Fibroblast of lung (primary cell): ENCODE results near the gene POLN. TPM values are rescaled to one million over a fixed set of nuclear protein-coding genes. Genes with fewer than 3 reads are reported as not detected.

ENCODE experiments used
- DNase-seq, 2 donors: peaks; one replicate each; pipeline versions ENCODE4 v3.0.0 to v3.0.0-alpha.2; 2010; ENCODE audit warnings: low read depth in 2 of 2
- H2AFZ ChIP-seq: 2 replicates; pipeline ENCODE4 v1.5.1; 2012; ENCODE audit warnings: low read length, control low read depth, inconsistent platforms
- H3K27ac ChIP-seq: 2 replicates; pipeline ENCODE4 v1.5.1; 2011; ENCODE audit warnings: low read length, control low read depth; ENCODE audit not compliant: insufficient read depth
- H3K27me3 ChIP-seq: 2 replicates; pipeline ENCODE4 v1.5.1; 2011; ENCODE audit warnings: mild to moderate bottlenecking, low read length; ENCODE audit not compliant: control insufficient read depth, insufficient read depth
- H3K36me3 ChIP-seq: 2 replicates; pipeline ENCODE4 v1.5.1; 2011; ENCODE audit warnings: low read length; ENCODE audit not compliant: control insufficient read depth, insufficient read depth
- H3K4me1 ChIP-seq: 2 replicates; pipeline ENCODE4 v1.5.1; 2011; ENCODE audit warnings: low read length; ENCODE audit not compliant: control insufficient read depth, insufficient read depth; ENCODE audit errors: extremely low read depth
- H3K4me2 ChIP-seq: 2 replicates; pipeline ENCODE4 v1.5.1; 2011; ENCODE audit warnings: low read length, control low read depth; ENCODE audit not compliant: insufficient read depth; ENCODE audit errors: extremely low read depth
- H3K4me3 ChIP-seq, 4 experiments: fragments of 200-600 bp in 1 of 4; sonication (generic) in 1 of 4; replicated peaks in 1 of 4; 2 replicates each; pipeline ENCODE4 v1.5.1; 2011 to 2016; ENCODE audit warnings: low read length in 4 of 4, low read depth in 3 of 4, mild to moderate bottlenecking in 3 of 4, control low read depth in 2 of 4, inconsistent platforms in 1 of 4, mixed read lengths in 1 of 4; ENCODE audit not compliant: insufficient read depth in 1 of 4; ENCODE audit errors: control extremely low read depth in 1 of 4
- H3K79me2 ChIP-seq: 2 replicates; pipeline ENCODE4 v1.5.1; 2012; ENCODE audit warnings: mild to moderate bottlenecking, low read length, inconsistent platforms; ENCODE audit not compliant: control insufficient read depth, insufficient read depth
- H3K9ac ChIP-seq: 2 replicates; pipeline ENCODE4 v1.5.1; 2011; ENCODE audit warnings: mild to moderate bottlenecking, low read length, control low read depth; ENCODE audit not compliant: insufficient read depth
- H3K9me3 ChIP-seq: 2 replicates; pipeline ENCODE4 v1.5.1; 2012; ENCODE audit warnings: low read depth, low read length; ENCODE audit not compliant: control insufficient read depth, insufficient read depth
- H4K20me1 ChIP-seq: 2 replicates; pipeline ENCODE4 v1.5.1; 2011; ENCODE audit warnings: low read length; ENCODE audit not compliant: control insufficient read depth, insufficient read depth; ENCODE audit errors: extremely low read depth
- CTCF ChIP-seq, 2 donors: IDR thresholded peaks in 1 of 2; conservative IDR thresholded peaks in 1 of 2; 1 replicate in 1 of 2; 2 replicates in 1 of 2; pipeline ENCODE4 v1.5.1; 2011 to 2012; ENCODE audit warnings: low read length in 2 of 2, control low read depth in 1 of 2, inconsistent platforms in 1 of 2, low read depth in 1 of 2, mild to moderate bottlenecking in 1 of 2
- EZH2 ChIP-seq: IDR thresholded peaks from 2 replicates; pipeline ENCODE4 v1.5.1; 2012; ENCODE audit warnings: low read length, control low read depth, mild to moderate bottlenecking; ENCODE audit errors: missing control alignments
- polyA plus RNA-seq, 2 donors: library from polyadenylated mRNA; depleted of rRNA in 1 of 2; stranded (reverse) in 1 of 2; unstranded in 1 of 2; fragments of >200 nt; gene quantifications; 2 replicates each; pipeline ENCODE4 v1.2.1, GENCODE V29; 2011 to 2012; ENCODE audit warnings: missing spikeins in 1 of 2
- total RNA-seq: library from RNA; depleted of rRNA; stranded (reverse); fragments of >200 nt; gene quantifications from 2 replicates; pipeline ENCODE4 v1.2.1, GENCODE V29; 2014

POLN gene
- total and polyA plus RNA-seq, 2 donors (not counting 1 experiment from before 2014, with no cell fraction given), result 0.58 to 5.6 TPM

- H3K4me2 ChIP-seq, result no peak overlapping the region
- no peak overlapping the region for H3K4me3 ChIP-seq
- TF ChIP-seq CTCF (conservative IDR thresholded peaks at IDR 0.05 in 1 of 2, IDR thresholded peaks at IDR 0.05 in 1 of 2; ENCODE audit: low read depth in 1 of 2, low read length in 2 of 2) (no peak), EZH2 (no peak)
- H3K79me2 ChIP-seq, result peaks cover 1% of the 10 kb centered on the region
- no peaks in the 10 kb centered on the region for H4K20me1 ChIP-seq
- H2AFZ ChIP-seq, result no peak overlapping the region
- H3K4me1 ChIP-seq, result peaks cover 2% of the 10 kb centered on the region
- peaks cover 14% of the 10 kb centered on the region for H3K36me3 ChIP-seq
- no peak overlapping the region for H3K9ac ChIP-seq
- no peak overlapping the region for H3K27ac ChIP-seq
- no peaks in the 10 kb centered on the region for H3K27me3 ChIP-seq
- DNase-seq, result no peak
- H3K9me3 ChIP-seq, result no peaks in the 10 kb centered on the region
Observed at GRCh38 chr4:2246384-2247127, 4.6 kb upstream of the POLN start.

DNA sequence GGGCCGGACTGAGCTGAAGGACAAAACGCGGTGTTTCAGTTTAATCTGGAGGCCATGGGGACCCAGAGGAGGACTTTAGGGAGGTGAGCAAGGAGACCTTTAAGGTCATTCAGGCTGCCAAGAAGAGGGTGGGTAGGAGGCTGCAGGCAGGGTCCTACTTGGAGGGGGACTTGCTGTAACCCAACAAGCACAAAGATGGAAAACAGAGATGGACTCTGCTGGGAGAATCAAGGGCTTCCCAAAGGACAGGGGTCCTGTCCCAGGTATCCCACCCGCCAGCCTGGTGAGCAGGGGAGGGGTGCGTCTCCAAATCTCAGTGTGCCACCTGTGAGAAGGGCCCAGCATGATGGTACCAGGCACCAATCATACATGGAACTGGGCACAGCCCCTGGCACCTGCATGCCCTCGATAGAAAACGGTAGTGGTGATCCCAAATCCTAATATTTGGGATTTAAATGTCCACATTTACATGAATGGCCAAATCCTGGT, 3.9 kb upstream of the POLN start:
- Histone ChIP-seq H4K20me1 (no peaks in the 10 kb centered on the region), H3K36me3 (peaks cover 14% of the 10 kb centered on the region), H3K27ac (no peak overlapping the region), H3K9ac (no peak overlapping the region), H3K4me3 (no peak overlapping the region), H3K9me3 (no peaks in the 10 kb centered on the region), H2AFZ (no peak overlapping the region), H3K27me3 (no peaks in the 10 kb centered on the region), H3K4me2 (no peak overlapping the region), H3K4me1 (peaks cover 2% of the 10 kb centered on the region), H3K79me2 (peaks cover 9% of the 10 kb centered on the region)
- no peak for DNase-seq
- no peak for TF ChIP-seq EZH2
- no peak for TF ChIP-seq CTCF (conservative IDR thresholded peaks at IDR 0.05 in 1 of 2, IDR thresholded peaks at IDR 0.05 in 1 of 2; ENCODE audit: low read depth in 1 of 2, low read length in 2 of 2)

- no peak overlapping the region for H3K27ac ChIP-seq
- H2AFZ ChIP-seq, result no peak overlapping the region
- no peak for DNase-seq
- no peaks in the 10 kb centered on the region for H4K20me1 ChIP-seq
- H3K36me3 ChIP-seq, result peaks cover 12% of the 10 kb centered on the region
- H3K27me3 ChIP-seq, result no peaks in the 10 kb centered on the region
- H3K9ac ChIP-seq, result no peak overlapping the region
- no peaks in the 10 kb centered on the region for H3K9me3 ChIP-seq
- no peak overlapping the region for H3K4me2 ChIP-seq
- H3K4me3 ChIP-seq, result no peak overlapping the region
- TF ChIP-seq EZH2 (no peak), CTCF (conservative IDR thresholded peaks at IDR 0.05 in 1 of 2, IDR thresholded peaks at IDR 0.05 in 1 of 2; ENCODE audit: low read depth in 1 of 2, low read length in 2 of 2) (no peak)
- H3K79me2 ChIP-seq, result peaks cover 15% of the 10 kb centered on the region
- H3K4me1 ChIP-seq, result peaks cover 2% of the 10 kb centered on the region
Observed at GRCh38 chr4:2245057-2245786, 3.3 kb upstream of the POLN start.
